SJCRH30 (cell line): ENCODE results near the gene S100A6. TPM values are rescaled to one million over a fixed set of nuclear protein-coding genes. Genes with fewer than 3 reads are reported as not detected.
A peak's percentile ranks its signal among the peaks of the same experiment; 100 is the strongest.
"Not testable (repeated sequence)": the region's sequence is repeated elsewhere in the genome, so short reads cannot be mapped to it uniquely, and the experiment has no call there.

ENCODE experiments used
- DNase-seq, 2 experiments: peaks; one replicate each; pipeline ENCODE4 v3.0.0-alpha.2; 2015 to 2020
- H3K27ac ChIP-seq: fragments of 250-450 bp; sonication (Bioruptor Pico); 2 replicates; pipeline ENCODE4 v1.5.1; 2020; ENCODE audit warnings: mild to moderate bottlenecking, moderate library complexity
- H3K27me3 ChIP-seq: fragments of 250-450 bp; sonication (Bioruptor Pico); 2 replicates; pipeline ENCODE4 v1.5.1; 2020; ENCODE audit warnings: mild to moderate bottlenecking, moderate library complexity
- H3K36me3 ChIP-seq: fragments of 250-450 bp; sonication (Bioruptor Pico); 2 replicates; pipeline ENCODE4 v1.5.1; 2020; ENCODE audit warnings: mild to moderate bottlenecking, moderate library complexity
- H3K4me1 ChIP-seq: fragments of 250-450 bp; sonication (Bioruptor Pico); 2 replicates; pipeline ENCODE4 v1.5.1; 2020; ENCODE audit warnings: mild to moderate bottlenecking, moderate library complexity
- H3K4me3 ChIP-seq: fragments of 250-450 bp; sonication (Bioruptor Pico); 2 replicates; pipeline ENCODE4 v1.5.1; 2020; ENCODE audit warnings: mild to moderate bottlenecking, moderate library complexity
- H3K9me3 ChIP-seq: fragments of 250-450 bp; sonication (Bioruptor Pico); replicated peaks from 2 replicates; pipeline ENCODE4 v1.5.1; 2020; ENCODE audit warnings: mild to moderate bottlenecking, moderate library complexity
- total RNA-seq: library from RNA; depleted of rRNA; stranded (reverse); fragments of >200 nt; shearing (Covaris generic); gene quantifications from 2 replicates; pipeline ENCODE4 v1.2.3, GENCODE V29; 2014

The S100A6 gene
- total RNA-seq, 1 experiment from 2014 or later: 38.8 TPM

DNA sequence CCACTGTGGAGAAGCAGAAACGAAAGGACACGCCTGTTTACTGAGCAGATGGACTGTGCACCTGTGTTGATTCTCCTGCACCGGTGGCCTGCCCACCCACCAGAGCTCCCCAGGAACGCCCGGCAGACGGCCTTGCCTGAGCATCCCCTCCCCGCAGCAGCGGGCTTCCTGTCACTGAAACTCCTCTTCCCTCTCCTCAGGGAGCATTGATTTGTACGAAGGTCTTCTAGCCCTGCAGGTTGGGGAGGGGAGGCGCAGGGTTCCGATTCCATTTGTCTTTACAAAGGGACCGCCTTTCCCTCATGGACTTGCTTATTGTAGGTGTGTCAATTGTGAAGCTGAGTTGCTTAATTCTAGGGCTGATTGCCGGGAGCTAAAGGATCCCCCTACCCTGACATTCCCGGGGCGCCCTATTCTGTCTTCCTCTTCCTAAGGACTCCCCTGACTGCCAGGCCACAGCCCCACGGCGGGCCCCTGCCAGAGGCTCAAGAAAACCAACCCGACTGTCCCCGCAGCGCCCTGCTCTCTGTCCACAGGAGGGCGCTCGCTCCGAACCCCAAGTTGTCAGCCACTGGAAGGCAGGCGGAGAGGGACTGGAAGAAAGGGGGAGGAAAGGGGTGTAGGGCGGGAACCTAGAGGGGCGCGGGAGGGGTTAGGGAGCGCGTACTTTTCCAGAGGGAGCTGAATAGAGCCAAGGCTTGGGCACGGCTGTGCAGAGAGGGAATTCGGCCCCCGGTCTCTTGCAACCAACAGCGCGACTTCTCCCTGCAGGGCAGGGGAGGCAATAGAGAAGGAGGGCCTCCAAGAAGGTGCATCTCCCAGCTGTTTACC, 2.8 kb downstream of the S100A6 start:
- H3K36me3 ChIP-seq: no peaks in the 10 kb centered on the region
- peak overlapping the region; percentile 64 for H3K27ac ChIP-seq
- H3K9me3 ChIP-seq: no peaks in the 10 kb centered on the region
- H3K4me3 ChIP-seq: peak overlapping the region; percentile 39
- no peaks in the 10 kb centered on the region for H3K27me3 ChIP-seq
- peak; percentile 64 to 76 for DNase-seq
- peaks cover 35% of the 10 kb centered on the region for H3K4me1 ChIP-seq

- H3K27ac ChIP-seq: no peak overlapping the region
- no peak overlapping the region for H3K4me3 ChIP-seq
- H3K9me3 ChIP-seq: no peaks in the 10 kb centered on the region
- peaks cover 35% of the 10 kb centered on the region for H3K4me1 ChIP-seq
- DNase-seq: no peak
- no peaks in the 10 kb centered on the region for H3K36me3 ChIP-seq
- H3K27me3 ChIP-seq: no peaks in the 10 kb centered on the region
These were observed 3.6 kb downstream of the S100A6 start for GRCh38 chr1:153532181-153532580.

DNA sequence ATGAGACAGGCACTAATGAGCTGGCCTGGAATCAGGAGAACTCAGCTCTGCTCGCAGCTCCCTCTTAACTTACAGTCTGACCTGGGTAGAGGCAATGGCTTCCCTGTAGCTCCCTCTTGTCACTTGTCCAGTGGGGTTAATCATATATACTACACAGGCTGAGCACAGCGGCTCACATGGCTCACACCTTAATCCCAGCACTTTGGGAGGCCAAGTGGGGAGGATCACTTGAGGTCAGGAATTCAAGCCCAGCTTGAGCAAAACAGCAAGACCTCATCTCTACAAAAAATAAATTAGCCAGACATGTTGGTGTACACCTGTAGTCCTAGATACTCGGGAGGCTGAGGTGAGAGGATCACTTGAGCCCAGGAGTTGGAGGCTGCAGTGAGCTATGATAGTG, 4.2 kb downstream of the S100A6 start:
- Histone ChIP-seq H3K4me1 (peaks cover 30% of the 10 kb centered on the region), H3K9me3 (no peaks in the 10 kb centered on the region), H3K4me3 (no peak overlapping the region), H3K36me3 (no peaks in the 10 kb centered on the region), H3K27ac (no peak overlapping the region), H3K27me3 (no peaks in the 10 kb centered on the region)
- no peak for DNase-seq

- no peak overlapping the region for H3K4me3 ChIP-seq
- peaks cover 15% of the 10 kb centered on the region for H3K4me1 ChIP-seq
- H3K27ac ChIP-seq: no peak overlapping the region
- DNase-seq: no peak
- H3K9me3 ChIP-seq: no peaks in the 10 kb centered on the region
- H3K27me3 ChIP-seq: no peaks in the 10 kb centered on the region
- H3K36me3 ChIP-seq: no peaks in the 10 kb centered on the region
These were observed 8.1 kb downstream of the S100A6 start for GRCh38 chr1:153527683-153528040.

GRCh38 chr1:153527023-153527682, 8.6 kb downstream of the S100A6 start:
- H3K9me3 ChIP-seq: no peaks in the 10 kb centered on the region
- no peak overlapping the region for H3K4me3 ChIP-seq
- DNase-seq: no peak
- H3K27me3 ChIP-seq: no peaks in the 10 kb centered on the region
- H3K27ac ChIP-seq: no peak overlapping the region
- H3K36me3 ChIP-seq: no peaks in the 10 kb centered on the region
- H3K4me1 ChIP-seq: peaks cover 13% of the 10 kb centered on the region

GRCh38 chr1:153526132-153526543, 9.7 kb downstream of the S100A6 start:
- Histone ChIP-seq H3K36me3 (no peaks in the 10 kb centered on the region), H3K27ac (no peak overlapping the region)
- no peak for DNase-seq

DNA sequence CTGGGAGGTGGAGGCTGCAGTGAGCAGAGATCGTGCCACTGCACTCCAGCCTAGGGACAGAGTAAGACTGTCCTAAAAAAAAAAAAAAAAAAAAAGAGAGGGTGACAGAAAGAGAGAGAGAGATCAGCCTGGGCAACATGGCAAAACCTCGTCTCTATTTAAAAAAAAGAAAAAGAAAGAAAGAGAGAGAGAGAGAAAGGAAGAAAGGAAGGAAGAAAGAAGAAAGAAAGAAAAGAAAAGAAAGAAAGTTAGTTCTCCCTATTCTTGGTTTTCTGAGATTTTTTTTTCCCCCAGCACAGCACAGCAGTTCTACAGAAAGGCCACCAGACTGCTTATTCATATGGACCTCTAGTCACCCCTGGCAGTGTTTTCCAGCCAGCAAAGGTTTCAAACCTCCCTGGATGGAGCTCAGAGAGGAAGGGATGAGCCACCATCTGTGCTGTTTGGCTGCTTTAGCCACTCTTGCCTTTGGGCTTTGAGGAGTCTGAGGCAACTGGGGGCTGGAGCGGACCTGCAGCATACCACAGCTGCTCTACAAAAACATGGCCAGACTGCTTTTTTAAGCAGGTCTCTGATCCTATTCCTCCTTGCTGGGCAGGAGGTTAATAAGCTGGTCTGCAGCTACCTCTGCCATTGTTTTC, 10.6 kb downstream of the S100A6 start:
- DNase-seq: peak in 1 of 2 experiments; percentile 39
- Histone ChIP-seq H3K4me1 (peaks cover 11% of the 10 kb centered on the region), H3K27ac (no peak overlapping the region), H3K27me3 (no peaks in the 10 kb centered on the region), H3K36me3 (no peaks in the 10 kb centered on the region), H3K9me3 (no peaks in the 10 kb centered on the region), H3K4me3 (no peak overlapping the region)

More at GRCh38 chr1:153526132-153526543, 9.7 kb downstream of the S100A6 start:
- Histone ChIP-seq H3K4me3 (no peak overlapping the region), H3K9me3 (no peaks in the 10 kb centered on the region), H3K27me3 (no peaks in the 10 kb centered on the region), H3K4me1 (peaks cover 11% of the 10 kb centered on the region)

DNA sequence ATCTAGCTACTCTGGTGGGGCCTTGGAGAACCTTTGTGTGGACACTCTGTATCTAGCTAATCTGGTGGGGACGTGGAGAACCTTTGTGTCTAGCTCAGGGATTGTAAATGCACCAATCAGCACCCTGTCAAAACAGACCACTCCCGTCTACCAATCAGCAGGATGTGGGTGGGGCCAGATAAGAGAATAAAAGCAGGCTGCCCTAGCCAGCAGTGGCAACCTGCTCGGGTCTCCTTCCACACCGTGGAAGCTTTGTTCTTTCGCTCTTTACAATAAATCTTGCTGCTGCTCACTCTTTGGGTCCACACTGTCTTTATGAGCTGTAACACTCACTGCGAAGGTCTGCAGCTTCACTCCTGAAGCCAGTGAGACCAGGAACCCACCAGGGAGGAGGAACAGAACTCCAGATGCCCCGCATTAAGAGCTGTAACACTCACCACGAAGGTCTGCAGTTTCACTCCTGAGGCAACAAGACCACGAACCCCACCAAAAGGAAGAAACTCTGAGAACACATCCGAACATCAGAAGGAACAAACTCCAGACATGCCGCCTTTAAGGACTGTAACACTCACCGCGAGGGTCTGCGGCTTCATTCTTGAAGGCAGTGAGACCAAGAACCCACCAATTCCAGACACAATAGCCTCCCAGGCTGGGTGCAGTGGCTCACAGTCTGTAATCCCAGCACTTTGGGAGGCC, 13.3 kb downstream of the S100A6 start:
- not testable (repeated sequence) for H3K27ac ChIP-seq, H3K4me3 ChIP-seq, H3K27me3 ChIP-seq, H3K36me3 ChIP-seq, H3K9me3 ChIP-seq, DNase-seq
- H3K4me1 ChIP-seq: peaks cover 11% of the 10 kb centered on the region

- H3K27me3 ChIP-seq, H3K4me3 ChIP-seq, H3K27ac ChIP-seq, H3K36me3 ChIP-seq, DNase-seq, H3K9me3 ChIP-seq: not testable (repeated sequence)
- H3K4me1 ChIP-seq: peaks cover 11% of the 10 kb centered on the region
These were observed 14.0 kb downstream of the S100A6 start for GRCh38 chr1:153521808-153522207.

DNA sequence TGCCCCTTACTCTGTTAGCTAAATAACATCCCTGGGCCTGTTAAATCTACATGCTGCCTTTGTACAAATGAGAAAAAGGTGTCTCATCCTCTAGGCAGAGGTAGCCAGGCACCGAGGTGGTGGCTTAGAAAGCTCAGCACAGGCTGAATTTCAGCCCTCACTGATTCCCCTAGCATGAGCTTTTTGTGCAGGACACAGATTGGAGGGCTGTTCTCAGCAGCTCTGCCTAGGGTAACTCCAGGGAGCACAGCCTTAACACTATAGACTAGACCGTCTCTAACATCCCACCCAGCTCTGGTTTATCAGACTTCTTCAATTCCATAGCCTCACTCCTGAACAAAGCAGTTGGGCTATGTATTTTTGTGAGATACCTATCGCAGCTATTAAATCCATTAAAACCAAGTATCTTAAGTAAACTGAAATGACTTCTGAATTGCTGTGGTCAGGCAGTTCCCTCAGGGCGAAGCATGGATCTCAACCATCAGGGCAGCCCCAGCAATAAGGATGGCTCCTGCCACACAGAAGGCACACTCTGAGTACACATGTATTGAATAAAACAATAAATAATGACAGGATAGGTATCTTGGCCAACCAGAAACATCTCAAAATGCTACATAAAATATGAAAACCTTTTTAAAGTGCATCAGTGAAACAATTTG, 14.8 kb downstream of the S100A6 start:
- H3K4me1 ChIP-seq: peaks cover 6% of the 10 kb centered on the region

GRCh38 chr1:153520137-153520691, 15.6 kb downstream of the S100A6 start:
- not testable (repeated sequence) for H3K4me1 ChIP-seq, H3K36me3 ChIP-seq, DNase-seq, H3K27me3 ChIP-seq, H3K9me3 ChIP-seq, H3K27ac ChIP-seq, H3K4me3 ChIP-seq

More for the DNA sequence above, 14.8 kb downstream of the S100A6 start:
- Histone ChIP-seq H3K27me3 (no peaks in the 10 kb centered on the region), H3K27ac (no peak overlapping the region), H3K36me3 (no peaks in the 10 kb centered on the region), H3K4me3 (no peak overlapping the region), H3K9me3 (no peaks in the 10 kb centered on the region)
- DNase-seq: no peak

DNA sequence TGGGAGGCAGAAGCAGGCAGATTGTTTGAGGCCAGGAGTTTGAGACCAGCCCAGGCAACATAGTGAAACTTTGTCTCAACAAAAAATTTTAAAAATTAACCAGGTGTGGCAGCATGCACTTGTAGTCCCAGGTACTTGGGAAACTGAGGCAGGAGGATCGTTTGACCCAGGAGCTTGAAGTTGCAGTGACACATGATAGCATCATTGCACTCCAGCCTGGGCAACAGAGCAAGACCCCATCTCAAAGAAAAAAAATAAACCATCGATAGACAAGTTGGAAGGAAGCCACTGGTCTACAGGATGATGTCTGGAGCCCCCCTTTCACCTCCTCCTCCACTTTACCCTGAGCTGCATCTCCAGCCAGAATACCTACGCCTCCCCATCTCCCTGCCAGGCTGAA, 16.5 kb downstream of the S100A6 start:
- no peaks in the 10 kb centered on the region for H3K9me3 ChIP-seq
- DNase-seq: no peak
- H3K36me3 ChIP-seq: no peaks in the 10 kb centered on the region
- no peak overlapping the region for H3K4me3 ChIP-seq
- no peaks in the 10 kb centered on the region for H3K27me3 ChIP-seq
- no peaks in the 10 kb centered on the region for H3K4me1 ChIP-seq
- no peak overlapping the region for H3K27ac ChIP-seq

DNA sequence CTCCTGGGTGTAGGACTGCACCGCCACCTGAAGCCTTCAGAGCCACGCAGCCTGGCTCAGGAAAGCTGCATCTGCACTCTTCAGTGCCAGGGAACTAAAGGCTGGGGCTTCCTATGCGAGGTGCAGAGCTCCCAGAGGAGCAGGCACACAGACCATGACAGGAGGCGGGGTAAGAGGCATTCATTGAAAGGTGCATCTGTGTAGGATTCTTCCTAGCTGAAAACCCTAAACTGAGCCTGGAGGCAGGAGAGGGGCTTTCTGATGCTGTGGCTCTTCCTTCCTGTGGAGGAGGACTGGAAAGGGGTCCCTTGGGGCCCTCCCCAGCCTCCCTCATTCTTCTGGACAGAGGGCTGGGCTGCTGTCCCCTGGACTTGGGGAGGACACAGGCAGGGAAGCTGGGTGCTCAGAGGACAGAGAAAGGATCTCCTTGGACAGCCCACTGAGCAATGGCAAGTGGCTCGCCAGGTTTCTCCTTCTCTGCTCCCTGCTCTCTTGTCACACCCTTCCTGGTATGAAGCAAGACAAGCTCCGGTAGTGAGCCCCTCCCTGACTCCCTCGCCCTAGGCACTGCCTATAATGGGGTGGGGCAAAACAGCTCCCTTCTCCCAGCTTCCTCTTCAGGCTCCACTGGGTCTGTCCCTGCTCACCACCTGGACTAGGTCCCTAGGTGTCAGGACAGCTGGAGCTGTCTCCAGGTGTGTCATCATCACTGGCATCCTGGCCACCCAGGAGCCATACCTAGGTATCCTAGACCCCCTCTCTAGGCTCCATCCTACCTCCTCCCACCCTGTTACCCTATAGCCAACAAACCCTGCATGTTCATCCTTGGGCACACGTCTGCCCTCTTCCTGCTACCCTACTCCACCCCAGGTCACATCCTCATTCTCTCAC, 20.0 kb downstream of the S100A6 start:
- H3K27ac ChIP-seq: no peak overlapping the region
- no peaks in the 10 kb centered on the region for H3K4me1 ChIP-seq
- DNase-seq: no peak
- no peaks in the 10 kb centered on the region for H3K9me3 ChIP-seq
- H3K36me3 ChIP-seq: no peaks in the 10 kb centered on the region
- no peaks in the 10 kb centered on the region for H3K27me3 ChIP-seq
- no peak overlapping the region for H3K4me3 ChIP-seq
